Stimulated activated CD8-positive, alpha-beta memory T cell treated with anti-CD3 and anti-CD28 coated beads, Interleukin-7, amount 100 ng/mL, for 4 hours (primary cell): ENCODE results near the gene SIM1.

Experiments
- DNase-seq, 2 donors: peaks; one replicate each; pipeline ENCODE4 v3.0.0-alpha.2; 2020; ENCODE audit warnings: low read depth in 2 of 2

The SIM1 gene

GRCh38 chr6:100472674-100473073, 8.0 kb upstream of the SIM1 start:
- no peak for DNase-seq

- no peak for DNase-seq
Measured at GRCh38 chr6:100470422-100471120, 5.8 kb upstream of the SIM1 start.

GRCh38 chr6:100469101-100469859, 4.6 kb upstream of the SIM1 start:
- no peak for DNase-seq

- no peak for DNase-seq
Measured at GRCh38 chr6:100468016-100468622, 3.4 kb upstream of the SIM1 start.

DNA sequence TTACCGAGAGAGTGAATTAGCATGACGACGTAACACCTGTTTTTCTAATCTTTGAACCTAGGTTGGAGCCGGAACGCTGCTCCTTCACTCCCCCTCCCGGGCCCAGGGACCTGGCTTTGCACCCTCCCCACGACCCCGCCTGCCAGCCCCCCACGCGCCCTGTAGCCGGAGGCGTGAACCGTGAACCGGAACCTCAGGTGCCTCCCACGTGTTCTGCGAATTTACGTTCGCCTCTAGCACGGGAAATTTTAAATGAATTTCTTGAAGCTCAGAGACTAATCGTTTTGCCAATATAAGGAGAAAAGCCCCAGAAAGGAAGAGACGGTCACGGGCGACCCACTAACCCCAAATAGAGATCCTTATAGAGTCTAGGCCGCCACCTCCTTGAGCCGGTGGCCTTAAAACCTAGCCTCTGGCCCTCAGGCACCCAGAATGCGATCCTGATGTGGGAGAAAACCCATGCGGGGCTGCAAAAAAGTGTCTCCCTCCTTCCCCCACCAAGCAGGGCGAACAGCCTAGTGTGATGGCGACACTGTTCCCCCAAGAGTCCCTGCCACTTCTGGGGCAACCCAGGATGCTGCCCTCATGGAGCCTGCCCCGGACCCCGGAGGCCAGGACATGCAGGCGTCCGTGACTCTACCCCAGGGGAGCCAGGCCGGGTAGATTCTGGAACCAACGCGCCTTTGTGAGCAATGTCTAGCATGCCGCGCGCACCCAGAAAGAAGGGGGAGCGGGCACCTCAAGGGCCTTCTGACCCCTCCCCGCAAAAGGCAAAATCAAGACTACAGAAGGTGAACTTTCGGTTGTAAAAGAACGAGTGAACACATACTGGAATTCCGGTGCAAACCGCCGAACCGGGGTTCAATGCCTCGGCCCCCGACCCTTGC, 2.7 kb upstream of the SIM1 start:
- DNase-seq: no peak

- DNase-seq: no peak
Measured at GRCh38 chr6:100466410-100467128, 1.8 kb upstream of the SIM1 start.

- DNase-seq: no peak
Measured at GRCh38 chr6:100465701-100466409, 1.1 kb upstream of the SIM1 start.

GRCh38 chr6:100464162-100464851, 414 bp downstream of the SIM1 start:
- DNase-seq: no peak

DNA sequence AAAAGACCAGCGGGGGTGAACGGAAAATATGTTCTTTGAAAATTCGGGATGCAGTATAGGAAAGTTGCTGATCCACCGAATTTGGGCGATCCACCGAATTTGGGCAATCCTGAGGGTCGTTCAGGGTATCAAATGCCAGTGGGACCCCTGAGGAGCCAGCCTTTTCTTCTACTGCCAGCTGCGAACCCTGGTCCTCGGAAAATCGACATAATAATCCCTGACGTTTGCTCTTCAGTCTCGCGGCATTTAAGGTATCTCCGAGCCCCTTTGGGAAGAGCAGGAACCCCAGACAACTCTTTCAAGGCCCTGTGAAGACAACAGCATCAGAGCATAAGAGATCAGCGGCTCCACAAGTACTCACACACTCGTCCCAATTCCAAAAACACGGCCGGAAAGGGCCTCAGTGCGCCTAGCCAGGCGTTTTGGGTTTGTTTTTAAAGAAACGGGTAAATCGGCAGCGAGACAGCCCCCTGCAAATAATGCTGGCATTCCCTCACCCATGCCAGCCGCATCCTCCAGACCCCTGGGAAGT, 1.0 kb downstream of the SIM1 start:
- no peak for DNase-seq

- no peak for DNase-seq
Measured at GRCh38 chr6:100462706-100463629, 1.8 kb downstream of the SIM1 start.

DNA sequence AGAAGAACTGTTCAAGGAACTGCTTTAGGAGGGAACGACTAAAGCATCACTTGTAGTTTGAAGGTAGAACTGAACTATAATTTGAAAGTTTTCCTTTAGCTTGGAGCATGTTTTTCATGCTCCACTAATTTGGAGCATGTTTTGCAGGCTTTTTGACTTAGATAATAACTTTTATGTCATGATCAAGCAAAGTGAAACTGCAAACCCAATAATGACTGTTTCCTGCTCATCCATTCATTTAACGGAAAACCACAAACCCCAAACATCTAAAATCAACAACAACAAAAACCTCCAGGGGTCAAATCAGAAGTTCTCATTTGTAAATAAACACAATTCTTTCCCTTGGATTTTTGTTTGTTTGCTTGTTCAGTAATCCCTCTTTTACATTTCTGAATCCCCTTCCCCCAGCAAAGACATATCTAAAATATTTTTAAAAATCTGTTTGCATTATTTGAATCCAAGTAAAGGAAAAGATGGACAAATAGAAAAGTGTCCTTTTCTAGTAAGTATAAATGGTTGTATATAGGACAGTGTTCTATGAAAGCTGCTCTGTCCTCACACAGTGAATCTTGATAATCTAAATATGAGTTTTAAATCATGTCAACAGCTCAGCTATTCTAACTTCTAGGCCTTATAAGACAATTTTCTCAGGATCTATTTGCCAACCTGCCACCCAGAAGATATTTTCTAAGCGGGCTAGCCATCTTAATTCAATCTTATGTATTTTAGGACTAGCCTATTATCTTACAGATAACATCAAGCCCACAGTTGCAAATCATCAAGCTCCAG, 2.6 kb downstream of the SIM1 start:
- DNase-seq: no peak

- DNase-seq: no peak
Measured at GRCh38 chr6:100461278-100461916, 3.3 kb downstream of the SIM1 start.

GRCh38 chr6:100460650-100461204, 4.0 kb downstream of the SIM1 start:
- DNase-seq: no peak

DNA sequence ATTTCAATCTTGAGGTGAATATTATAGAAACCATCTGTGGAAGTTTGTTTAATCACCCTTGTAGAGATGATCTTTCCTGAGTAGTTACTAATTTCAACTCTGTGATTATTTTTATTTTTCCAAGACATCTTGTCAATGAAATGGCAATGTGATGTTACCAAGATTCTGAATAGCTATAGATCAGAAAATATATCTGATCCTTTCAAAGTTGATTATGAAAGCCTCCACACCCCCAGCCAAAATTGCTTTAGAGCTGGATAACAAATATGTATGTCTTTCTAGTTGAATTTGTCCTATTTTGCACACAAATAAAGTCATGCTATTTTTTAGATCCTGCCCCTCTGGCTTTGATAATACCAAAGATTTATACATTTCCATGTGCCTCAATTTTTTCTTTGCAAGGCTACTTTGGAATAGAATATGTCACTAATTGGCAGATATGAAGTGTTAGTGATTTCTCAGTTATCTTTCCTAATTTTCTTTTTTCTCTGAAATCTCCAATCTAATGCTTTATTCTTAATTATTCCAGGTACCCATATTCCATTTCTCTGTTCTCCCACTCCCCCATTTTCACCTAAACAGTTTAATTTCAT, 5.0 kb downstream of the SIM1 start:
- no peak for DNase-seq

DNA sequence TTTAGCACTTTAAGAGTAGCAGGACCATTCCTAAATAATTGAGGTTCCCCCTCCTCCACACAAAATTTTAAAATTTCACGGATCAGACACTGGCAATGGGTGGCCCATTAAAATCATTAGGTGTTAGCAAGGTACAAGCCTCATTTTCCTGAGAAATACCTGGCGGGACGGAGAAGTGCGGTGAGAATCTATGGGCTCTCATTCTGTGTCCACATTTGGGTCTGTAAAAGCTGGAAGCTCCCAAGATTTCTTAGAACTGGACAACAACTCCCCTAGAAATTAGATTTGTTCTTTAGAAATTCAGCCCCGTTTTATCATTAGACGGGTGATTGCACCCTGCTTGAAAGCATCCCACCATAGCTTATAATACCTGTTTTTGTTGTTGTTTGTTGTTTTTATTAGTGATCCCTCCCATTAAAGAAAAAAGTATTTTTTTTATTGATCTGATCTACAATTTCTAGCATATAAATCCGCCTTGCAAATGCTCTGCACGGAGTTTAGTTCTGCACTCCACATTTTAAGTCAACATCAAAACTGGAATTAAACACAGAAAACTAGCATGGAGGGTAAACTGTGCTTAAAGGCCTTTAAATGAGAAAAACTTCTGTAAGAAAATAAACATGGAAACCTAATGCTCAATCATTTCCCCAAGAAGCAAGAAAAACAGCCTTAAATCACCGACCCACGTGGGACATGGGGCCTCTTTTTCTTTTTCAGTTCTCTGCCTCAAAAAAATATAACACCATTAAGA, 5.7 kb downstream of the SIM1 start:
- DNase-seq: no peak
